Bronchial epithelial cell (primary cell): Measurements from ENCODE around the gene ZFYVE9. TPM values are rescaled to one million over a fixed set of nuclear protein-coding genes. Genes with fewer than 3 reads are reported as not detected.
A peak's percentile ranks its signal among the peaks of the same experiment; 100 is the strongest.
"Not testable (repeated sequence)": the region's sequence is repeated elsewhere in the genome, so short reads cannot be mapped to it uniquely, and the experiment has no call there.

Experiments
- DNase-seq: peaks from one replicate; pipeline ENCODE4 v3.0.0-alpha.2; 2010; ENCODE audit warnings: low read depth
- FAIRE-seq: peaks from 2 replicates; lab custom pipeline; 2011; peaks lifted over from hg19 to GRCh38; lab: Jason Lieb, UNC
- H3K27me3 ChIP-seq: 2 replicates; pipeline ENCODE4 v1.5.1; 2011; ENCODE audit warnings: low read length; ENCODE audit not compliant: control insufficient read depth, insufficient read depth
- H3K36me3 ChIP-seq: 2 replicates; pipeline ENCODE4 v1.5.1; 2011; ENCODE audit warnings: low read length; ENCODE audit not compliant: control insufficient read depth, insufficient read depth
- H3K4me3 ChIP-seq: 2 replicates; pipeline ENCODE4 v1.5.1; 2011; ENCODE audit warnings: mild to moderate bottlenecking, low read depth, low read length, control low read depth
- CTCF ChIP-seq: IDR thresholded peaks from 2 replicates; pipeline ENCODE4 v1.5.1; 2011; ENCODE audit warnings: mild to moderate bottlenecking, moderate library complexity, low read length, control low read depth, inconsistent platforms; ENCODE audit not compliant: insufficient read depth, severe bottlenecking
- total RNA-seq: library from RNA; depleted of rRNA; stranded (reverse); fragments of >200 nt; gene quantifications from 2 replicates; pipeline ENCODE4 v1.2.1, GENCODE V29; 2014

ZFYVE9 gene
- total RNA-seq, 1 donor from 2014 or later: 44.8 TPM

- Histone ChIP-seq H3K36me3 (no peaks in the 10 kb centered on the region), H3K27me3 (no peaks in the 10 kb centered on the region), H3K4me3 (no peak overlapping the region)
- no peak for FAIRE-seq
- DNase-seq: no peak
- no peak for TF ChIP-seq CTCF
These were observed 25.3 kb downstream of the ZFYVE9 start for GRCh38 chr1:52166996-52167753.

DNA sequence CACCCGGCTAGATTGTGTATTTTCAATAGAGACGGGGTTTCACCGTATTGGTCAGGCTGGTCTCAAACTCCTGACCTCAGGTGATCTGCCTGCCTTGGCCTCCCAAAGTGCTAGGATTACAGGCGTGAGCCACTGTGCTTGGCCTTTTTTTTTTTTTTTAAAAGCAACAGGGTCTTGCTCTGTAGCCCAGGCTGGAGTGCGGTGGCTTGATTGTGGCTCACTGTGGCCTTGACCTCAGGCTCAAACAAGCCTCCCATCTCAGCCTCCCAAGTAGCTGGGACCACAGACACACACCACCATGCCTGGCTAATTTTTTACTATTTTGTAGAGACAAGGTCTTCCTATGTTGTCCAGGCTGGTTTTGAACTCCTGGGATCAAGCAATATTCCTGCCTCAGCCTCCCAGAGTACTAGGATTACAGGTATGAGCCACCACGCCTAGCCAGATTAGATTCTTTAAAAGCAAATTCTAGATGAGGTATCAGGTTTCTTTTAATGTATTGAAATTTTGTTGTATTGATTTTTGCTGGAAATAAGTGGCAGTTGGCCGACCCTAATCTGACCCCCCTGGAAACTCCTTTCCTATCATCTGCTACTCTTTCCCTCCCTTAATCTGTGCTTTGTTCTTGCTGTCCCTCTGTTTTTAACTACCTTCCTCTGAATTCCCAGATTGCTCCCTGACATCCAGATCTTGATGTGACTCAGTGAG, 26.6 kb downstream of the ZFYVE9 start:
- no peaks in the 10 kb centered on the region for H3K36me3 ChIP-seq
- FAIRE-seq (no peak), DNase-seq (no peak)
- H3K27me3 ChIP-seq: no peaks in the 10 kb centered on the region
- no peak for TF ChIP-seq CTCF
- no peak overlapping the region for H3K4me3 ChIP-seq

GRCh38 chr1:52171149-52171548, 29.3 kb downstream of the ZFYVE9 start:
- H3K27me3 ChIP-seq, DNase-seq, FAIRE-seq, H3K36me3 ChIP-seq, H3K4me3 ChIP-seq: not testable (repeated sequence)

DNA sequence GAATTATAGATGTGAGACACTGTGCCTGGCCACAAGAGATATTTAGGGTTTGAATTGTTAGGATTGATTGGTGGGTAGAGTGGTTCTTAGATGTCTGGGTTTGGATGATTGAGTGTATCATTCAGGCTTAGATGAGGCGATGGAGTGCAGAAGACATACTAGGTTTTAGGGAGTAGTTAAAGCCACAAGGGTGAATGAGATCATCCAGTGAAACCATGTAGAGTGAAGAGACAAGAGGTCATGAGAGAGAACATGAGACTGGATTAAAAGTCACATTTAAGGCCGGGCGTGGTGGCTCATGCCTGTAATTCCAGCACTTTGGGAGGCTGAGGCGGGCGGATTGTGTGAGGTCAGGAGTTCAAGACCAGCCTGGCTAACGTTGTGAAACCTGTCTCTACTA, 37.2 kb downstream of the ZFYVE9 start:
- Histone ChIP-seq H3K36me3 (no peaks in the 10 kb centered on the region), H3K27me3 (no peaks in the 10 kb centered on the region), H3K4me3 (no peak overlapping the region)
- DNase-seq: peak; percentile 37
- FAIRE-seq: no peak
- TF ChIP-seq CTCF: no peak

GRCh38 chr1:52180176-52180575, 38.3 kb downstream of the ZFYVE9 start:
- no peak for FAIRE-seq
- DNase-seq: no peak
- H3K36me3 ChIP-seq: no peaks in the 10 kb centered on the region
- no peak for TF ChIP-seq CTCF
- H3K27me3 ChIP-seq: no peaks in the 10 kb centered on the region
- no peak overlapping the region for H3K4me3 ChIP-seq

DNA sequence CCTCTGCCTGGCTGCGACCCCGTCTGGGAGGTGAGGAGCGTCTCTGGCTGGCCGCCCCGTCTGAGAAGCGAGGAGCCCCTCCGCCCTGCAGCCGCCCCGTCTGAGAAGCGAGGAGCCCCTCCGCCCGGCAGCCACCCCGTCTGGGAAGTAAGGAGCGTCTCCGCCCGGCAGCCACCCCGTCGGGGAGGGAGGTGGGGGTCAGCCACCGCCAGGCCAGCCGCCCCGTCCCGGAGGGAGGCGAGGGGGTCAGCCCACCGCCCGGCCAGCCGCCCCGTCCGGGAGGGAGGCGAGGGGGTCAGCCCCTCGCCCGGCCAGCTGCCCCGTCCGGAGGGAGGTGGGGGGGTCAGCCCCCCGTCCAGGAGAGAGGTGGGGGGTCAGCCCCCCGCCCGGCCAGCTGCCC, 39.9 kb downstream of the ZFYVE9 start:
- H3K36me3 ChIP-seq, DNase-seq, H3K27me3 ChIP-seq, FAIRE-seq, H3K4me3 ChIP-seq: not testable (repeated sequence)

DNA sequence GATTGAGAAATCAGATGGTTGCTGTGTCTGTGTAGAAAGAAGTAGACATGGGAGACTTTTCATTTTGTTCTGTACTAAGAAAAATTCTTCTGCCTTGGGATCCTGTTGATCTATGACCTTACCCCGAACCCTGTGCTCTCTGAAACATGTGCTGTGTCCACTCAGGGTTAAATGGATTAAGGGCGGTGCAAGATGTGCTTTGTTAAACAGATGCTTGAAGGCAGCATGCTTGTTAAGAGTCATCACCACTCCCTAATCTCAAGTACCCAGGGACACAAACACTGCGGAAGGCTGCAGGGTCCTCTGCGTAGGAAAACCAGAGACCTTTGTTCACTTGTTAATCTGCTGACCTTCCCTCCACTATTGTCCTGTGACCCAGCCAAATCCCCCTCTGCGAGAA, 40.4 kb downstream of the ZFYVE9 start:
- not testable (repeated sequence) for H3K4me3 ChIP-seq, FAIRE-seq, H3K27me3 ChIP-seq, H3K36me3 ChIP-seq, DNase-seq
